ENCODE data around the gene NR1H2.

Gene NR1H2

DNA sequence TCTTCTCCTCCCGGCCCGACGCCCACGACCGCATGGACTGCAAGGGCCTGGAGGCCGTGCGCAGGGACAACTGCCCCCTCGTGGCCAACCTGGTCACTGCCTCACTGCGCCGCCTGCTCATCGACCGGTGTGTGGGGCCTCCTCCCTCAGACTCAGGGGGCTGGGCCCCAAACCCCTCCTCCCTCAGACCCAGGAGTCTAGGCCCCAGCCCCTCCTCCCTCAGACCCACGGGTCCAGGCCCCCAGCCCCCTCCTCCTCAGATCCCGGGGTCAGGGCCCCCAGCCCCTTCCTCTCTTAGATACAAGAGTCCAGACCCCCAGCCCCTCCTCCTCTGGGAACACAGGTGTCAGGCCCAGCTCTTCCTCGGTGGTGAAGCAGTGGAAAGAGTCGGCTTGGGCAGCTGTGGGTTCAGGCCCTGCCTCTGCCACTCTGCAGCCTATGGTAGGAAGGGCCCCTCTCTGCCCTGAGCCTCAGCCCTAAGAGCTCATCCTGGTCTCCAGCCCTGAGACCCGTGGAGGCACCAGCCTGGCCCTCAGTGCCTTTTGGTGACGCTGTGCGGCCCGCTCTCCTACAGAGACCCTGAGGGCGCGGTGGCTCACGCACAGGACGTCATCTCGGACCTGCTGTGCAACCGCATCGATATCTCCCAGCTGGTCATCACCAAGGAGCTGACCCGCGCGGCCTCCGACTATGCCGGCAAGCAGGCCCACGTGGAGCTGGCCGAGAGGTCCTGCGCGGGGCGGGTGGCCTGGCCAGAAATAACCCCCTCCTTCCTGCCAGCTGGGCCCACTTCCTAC is 38.8 kb downstream of the NR1H2 start:
- no peak for TF ChIP-seq POLR2A (IDR thresholded peaks at IDR 0.05; ENCODE audit: low read depth, low read length)
- FAIRE-seq (no peak), DNase-seq (ENCODE audit: insufficient read length, low spot score) (peak; percentile 74)

DNA sequence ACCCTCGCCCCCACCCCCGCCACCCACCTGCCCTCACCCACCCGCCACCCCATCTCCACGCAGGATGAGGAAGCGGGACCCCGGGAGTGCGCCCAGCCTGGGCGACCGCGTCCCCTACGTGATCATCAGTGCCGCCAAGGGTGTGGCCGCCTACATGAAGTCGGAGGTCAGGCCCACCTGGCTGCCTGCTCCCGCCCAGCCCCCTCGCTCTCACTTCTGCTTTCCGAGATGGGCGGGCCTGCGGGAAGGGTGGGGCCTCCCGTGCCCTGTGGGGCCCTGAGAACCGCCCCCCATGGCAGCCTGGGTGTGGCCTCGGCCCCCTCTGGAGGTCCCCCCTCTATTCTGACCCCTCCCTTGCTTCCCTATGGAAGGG is 39.4 kb downstream of the NR1H2 start:
- no peak for TF ChIP-seq POLR2A (IDR thresholded peaks at IDR 0.05; ENCODE audit: low read depth, low read length)
- DNase-seq (ENCODE audit: insufficient read length, low spot score) = no peak
- FAIRE-seq = no peak

DNA sequence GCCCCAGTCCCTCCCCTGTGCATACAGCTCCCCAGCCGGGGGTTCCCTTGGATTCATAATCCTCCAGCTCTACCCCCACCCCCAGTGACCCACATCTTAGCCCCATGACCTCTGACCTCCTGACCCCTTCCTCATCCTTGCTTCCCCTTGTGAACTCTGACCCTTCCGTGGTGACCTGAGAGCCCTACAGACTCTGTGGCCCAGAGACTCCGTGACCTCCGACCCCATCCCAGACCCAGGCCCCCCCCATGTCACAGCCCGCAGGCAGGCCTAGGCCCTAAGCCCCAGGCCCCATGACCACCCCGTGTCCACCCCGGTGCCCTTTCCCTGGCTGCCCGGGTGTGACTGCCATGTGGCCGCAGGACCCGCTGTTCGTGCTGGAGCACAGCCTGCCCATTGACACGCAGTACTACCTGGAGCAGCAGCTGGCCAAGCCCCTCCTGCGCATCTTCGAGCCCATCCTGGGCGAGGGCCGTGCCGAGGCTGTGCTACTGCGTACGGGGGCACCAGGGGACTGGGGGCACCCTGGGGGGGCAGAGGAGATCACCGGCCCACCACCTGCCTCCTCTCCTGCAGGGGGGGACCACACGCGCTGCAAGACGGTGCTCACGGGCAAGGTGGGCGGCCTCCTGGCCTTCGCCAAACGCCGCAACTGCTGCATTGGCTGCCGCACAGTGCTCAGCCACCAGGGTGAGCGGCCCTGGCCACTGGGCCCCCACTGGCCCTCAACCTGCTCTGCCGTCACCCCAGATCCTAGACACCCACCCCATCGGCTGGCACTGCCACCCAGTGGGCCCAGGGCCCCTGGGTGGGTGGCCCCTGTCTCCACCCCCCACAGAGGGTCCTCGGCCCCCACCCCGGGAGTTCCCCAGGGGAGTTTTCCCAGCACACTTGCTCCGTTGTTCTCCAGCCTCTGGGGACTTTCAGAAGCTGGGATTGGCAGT is 40.0 kb downstream of the NR1H2 start:
- TF ChIP-seq POLR2A (IDR thresholded peaks at IDR 0.05; ENCODE audit: low read depth, low read length) = no peak
- no peak for DNase-seq (ENCODE audit: insufficient read length, low spot score)
- no peak for FAIRE-seq

DNA sequence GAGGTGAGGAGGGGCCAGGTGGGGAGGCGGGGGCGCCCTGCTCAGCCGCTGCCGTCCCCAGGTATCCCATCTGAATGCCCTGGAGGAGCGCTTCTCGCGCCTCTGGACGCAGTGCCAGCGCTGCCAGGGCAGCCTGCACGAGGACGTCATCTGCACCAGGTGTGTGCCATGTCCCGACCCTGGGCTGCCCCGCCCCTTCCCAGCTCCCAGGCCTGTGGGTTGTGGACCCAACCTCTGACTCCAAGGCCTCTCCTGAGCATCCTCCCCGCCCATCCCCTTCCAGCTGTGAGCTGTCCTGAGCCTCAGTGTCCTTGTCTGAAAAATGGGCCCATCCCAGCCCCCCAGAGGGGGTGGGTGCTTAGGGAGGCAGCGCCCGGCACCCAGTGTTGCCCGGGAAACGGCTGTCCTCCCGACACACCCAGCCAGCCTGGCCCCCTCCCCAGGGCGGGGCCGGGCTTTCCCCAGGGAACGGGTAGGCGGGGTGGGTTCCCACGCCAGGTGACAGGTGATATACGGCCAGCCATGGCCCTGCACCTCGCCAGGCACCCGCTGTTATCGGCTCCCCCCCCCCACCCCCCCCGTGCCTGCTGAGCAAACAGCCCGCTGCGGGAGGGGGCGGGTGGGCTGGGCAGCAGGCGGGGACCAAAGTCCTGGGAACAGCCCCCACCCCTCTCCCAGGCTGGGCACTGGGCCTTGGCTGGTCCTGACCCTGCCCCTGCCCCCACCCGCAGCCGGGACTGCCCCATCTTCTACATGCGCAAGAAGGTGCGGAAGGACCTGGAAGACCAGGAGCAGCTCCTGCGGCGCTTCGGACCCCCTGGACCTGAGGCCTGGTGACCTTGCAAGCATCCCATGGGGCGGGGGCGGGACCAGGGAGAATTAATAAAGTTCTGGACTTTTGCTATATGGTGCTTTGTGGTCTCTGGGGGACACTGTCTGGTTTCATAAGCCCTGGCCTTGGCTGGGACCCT is 41.1 kb downstream of the NR1H2 start:
- no peak for FAIRE-seq
- no peak for DNase-seq (ENCODE audit: insufficient read length, low spot score)
- TF ChIP-seq POLR2A (IDR thresholded peaks at IDR 0.05; ENCODE audit: low read depth, low read length) = no peak

DNA sequence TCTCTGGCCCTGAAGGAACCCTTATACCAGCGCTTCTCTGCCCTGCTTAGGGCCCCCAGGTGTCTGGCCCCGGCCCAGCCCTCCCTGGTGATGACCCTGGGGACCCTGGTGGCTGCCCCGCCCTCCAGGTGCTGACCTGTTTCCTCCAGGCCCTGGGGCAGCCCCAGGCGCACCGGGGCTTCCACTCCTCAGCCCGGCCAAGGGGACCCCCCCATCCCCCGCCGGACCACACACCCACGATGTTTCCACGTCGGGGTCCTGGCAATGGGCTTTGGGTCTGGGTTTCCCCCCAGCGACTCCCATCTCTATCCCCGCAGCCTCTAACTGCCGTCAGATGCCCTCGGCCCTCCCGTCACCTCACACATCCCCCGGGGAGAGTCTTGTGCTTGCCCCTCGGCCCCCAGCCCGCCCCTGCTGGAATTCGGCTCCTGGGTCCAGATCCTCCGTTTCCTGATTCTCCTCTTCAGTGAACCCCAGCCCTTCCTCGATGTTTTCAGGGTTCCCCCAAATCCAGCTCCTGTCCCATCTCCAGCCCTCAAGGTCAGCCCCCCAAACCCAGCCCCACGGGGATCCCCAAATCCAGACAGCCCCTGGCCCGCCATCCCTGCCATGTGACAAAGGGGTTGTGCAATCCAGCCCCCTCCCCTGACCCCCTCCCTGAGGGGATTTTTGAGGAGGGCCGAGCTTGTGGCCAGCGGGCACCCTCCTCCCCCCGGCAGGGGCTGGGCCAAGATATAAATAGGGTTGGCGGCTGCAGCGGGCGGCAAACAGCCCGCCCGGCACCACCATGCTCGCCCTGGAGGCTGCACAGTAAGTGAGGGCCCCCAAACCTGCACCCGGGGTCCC is 42.1 kb downstream of the NR1H2 start, which contains the start of gene SPIB:
Gene SPIB, plus strand, starts transcription at position 763 of the 846 bp plus-strand sequence. Its CDS starts 25 bp downstream, at position 788.
- DNase-seq (ENCODE audit: insufficient read length, low spot score) (no peak), FAIRE-seq (no peak)
- TF ChIP-seq POLR2A (IDR thresholded peaks at IDR 0.05; ENCODE audit: low read depth, low read length) = no peak

DNA sequence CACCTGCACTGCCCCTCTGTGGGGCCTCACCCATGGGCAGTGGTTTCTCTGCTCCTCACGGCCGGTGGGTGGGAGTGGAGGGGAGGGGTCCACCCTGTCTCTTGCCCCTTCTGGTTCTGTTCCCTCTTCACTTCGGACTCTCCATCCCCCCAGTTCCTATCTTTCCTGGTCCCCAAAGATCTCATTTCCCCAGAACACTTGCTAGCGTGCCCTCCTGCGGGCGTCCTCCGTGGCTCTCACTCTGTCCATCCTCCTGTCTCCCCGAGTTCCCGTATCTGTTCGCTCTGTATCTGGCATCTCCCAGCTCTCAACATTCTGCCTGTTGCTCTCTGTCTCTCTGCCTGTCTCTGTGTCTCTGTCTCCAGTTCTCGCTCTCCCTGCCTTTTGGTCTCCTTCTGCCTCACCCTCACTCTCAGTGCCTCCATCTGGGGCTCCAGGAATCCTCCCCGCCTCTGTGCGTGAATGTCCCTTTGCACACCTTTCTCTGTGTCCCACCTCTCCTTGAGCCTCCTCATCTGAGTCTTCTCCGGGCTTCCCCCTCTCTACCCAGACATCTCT is 42.8 kb downstream of the NR1H2 start:
- FAIRE-seq (no peak), DNase-seq (ENCODE audit: insufficient read length, low spot score) (no peak)
- no peak for TF ChIP-seq POLR2A (IDR thresholded peaks at IDR 0.05; ENCODE audit: low read depth, low read length)

DNA sequence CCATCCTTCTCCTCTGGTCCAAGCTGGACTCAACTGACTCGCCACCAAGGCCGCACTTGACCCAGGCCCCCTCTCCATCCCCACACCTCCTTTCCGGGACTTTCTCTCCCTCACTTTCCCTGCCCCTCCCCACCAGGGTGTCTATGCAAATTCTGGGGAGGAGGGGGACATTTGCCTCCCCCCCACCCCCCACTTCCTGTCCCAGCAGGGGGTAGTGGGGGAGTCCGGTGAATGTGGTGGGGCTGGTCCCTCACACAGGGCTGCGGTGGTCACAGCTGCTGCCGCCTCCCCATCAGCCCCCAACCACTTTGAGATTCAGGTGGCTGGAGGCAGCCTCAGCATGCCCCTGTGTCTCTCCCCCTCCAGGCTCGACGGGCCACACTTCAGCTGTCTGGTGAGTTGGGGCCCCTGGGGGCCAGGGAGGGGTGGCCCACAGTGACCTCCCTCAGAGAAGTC is 43.4 kb downstream of the NR1H2 start:
- DNase-seq (ENCODE audit: insufficient read length, low spot score) (no peak), FAIRE-seq (no peak)
- TF ChIP-seq POLR2A (IDR thresholded peaks at IDR 0.05; ENCODE audit: low read depth, low read length) = no peak

DNA sequence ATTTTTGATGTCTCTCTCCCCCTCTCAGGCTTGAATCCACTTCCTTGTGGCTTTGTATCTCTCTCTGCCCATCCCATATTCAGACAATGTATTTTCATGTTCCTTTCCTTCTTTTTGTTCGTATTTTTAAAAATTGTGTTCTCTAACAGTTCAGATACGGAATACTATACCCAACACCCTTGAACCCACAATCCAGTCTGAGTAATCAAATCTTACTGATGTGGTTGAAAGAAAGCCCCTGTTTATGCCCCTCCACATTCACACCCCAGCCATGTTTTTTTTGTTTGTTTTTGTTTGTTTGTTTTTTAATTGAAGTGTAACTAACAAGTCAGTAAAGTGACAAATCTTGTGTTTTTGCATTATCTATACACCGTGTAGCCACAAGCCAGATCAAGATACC is 43.9 kb downstream of the NR1H2 start:
- DNase-seq (ENCODE audit: insufficient read length, low spot score) (no peak), FAIRE-seq (no peak)
- TF ChIP-seq POLR2A (IDR thresholded peaks at IDR 0.05; ENCODE audit: low read depth, low read length) = no peak

DNA sequence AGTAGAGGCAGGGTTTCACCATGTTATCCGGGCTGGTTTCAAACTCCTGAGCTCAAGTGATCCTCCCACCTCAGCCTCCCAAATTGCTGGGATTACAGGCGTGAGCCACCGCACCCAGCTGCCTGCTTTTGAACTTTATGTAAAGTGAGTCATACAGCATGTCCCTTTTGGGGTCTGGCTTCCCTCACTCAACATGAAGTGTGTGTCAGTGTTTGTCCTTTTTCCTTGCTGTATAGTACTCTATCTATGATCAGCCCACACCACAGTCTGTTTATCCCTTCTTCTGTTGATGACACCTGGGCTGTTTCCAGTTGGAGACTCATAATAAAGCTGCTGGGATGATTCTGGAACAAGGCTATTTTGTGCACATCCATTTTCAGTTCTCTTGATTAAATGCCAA is 44.6 kb downstream of the NR1H2 start:
- FAIRE-seq (no peak), DNase-seq (ENCODE audit: insufficient read length, low spot score) (no peak)
- no peak for TF ChIP-seq POLR2A (IDR thresholded peaks at IDR 0.05; ENCODE audit: low read depth, low read length)

DNA sequence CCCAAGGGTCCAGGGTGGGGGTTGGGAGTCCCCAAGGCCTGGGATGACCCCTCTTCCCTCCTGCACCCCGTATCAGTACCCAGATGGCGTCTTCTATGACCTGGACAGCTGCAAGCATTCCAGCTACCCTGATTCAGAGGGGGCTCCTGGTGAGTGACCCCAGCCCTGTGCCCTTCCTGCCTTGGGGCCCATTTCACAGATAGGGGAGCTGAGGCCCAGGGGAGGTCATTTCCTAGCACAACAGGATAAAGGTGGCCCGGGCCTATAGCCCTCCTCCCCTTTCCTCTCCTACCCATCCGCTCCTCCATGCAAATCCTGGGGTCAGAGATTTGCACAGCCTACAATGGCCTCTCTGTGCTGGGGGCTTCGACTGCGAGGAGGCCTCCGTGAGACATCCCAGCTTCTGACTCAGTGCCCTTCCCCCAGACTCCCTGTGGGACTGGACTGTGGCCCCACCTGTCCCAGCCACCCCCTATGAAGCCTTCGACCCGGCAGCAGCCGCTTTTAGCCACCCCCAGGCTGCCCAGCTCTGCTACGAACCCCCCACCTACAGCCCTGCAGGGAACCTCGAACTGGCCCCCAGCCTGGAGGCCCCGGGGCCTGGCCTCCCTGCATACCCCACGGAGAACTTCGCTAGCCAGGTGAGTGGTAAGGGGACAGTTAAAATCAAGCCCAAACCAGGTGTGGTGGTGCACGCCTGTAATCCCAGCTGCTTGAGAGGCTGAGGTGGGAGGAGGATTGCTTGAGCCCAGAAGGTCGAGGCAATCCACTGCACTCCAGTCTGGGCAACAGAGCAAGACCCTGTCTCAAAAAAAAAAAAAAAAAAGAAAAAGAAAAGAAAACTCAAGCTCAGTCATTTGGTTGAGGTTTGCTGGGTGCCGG is 46.4 kb downstream of the NR1H2 start:
- TF ChIP-seq POLR2A (IDR thresholded peaks at IDR 0.05; ENCODE audit: low read depth, low read length) = no peak
- no peak for FAIRE-seq
- DNase-seq (ENCODE audit: insufficient read length, low spot score) = no peak

All from H54 (cell line).